ENCODE data around the gene DMRTC1B.
"Not testable (repeated sequence)": the region's sequence is repeated elsewhere in the genome, so short reads cannot be mapped to it uniquely, and the experiment has no call there.

The DMRTC1B gene

GRCh38 chrX:72776653-72777466 is at the start of gene DMRTC1B:
Gene DMRTC1B (plus strand): TSS chrX:72776890. CDS start chrX:72845136, 68,246 bp downstream.
- DNase-seq: not testable (repeated sequence)

DNA sequence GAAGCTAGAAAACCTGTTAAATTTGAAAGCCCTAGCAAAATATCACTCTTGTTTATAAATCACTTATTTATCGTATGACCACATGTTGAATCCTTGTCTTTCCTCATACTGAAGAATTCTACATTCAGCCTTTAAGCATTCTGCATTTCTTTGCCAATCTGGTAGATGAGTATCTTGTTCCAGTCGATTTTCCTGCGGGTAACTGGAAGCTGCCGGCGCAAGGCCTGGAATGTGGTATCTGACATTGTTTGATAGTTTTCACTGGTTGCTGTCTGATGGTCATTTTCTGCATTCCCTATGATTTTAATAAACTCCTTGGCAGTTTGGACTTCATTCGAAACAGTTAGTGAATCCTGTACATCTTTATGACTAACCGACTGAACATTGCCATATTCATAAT is 48.8 kb upstream of the DMRTC1B start:
- no peak for DNase-seq

- not testable (repeated sequence) for DNase-seq
These were observed 43.1 kb upstream of the DMRTC1B start for GRCh38 chrX:72733636-72734035.

DNA sequence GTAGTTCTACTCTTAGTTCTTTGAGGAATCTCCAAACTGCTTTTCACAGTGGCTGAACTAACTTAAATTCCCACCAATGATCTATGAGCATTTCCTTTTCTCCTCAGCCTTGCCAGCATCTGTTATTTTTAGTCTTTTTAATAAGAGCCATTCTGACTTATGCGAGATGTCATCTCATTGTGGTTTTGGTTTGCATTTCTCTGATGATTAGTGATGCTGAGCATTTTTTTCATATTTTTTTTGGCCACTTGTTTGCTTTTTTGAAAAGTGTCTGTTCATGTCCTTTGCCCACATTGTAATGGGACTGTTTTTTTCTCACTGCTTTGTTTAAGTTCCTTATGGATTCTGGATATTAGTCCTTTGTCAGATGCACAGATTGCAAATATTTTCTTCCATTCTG is 41.1 kb upstream of the DMRTC1B start:
- no peak for DNase-seq

DNA sequence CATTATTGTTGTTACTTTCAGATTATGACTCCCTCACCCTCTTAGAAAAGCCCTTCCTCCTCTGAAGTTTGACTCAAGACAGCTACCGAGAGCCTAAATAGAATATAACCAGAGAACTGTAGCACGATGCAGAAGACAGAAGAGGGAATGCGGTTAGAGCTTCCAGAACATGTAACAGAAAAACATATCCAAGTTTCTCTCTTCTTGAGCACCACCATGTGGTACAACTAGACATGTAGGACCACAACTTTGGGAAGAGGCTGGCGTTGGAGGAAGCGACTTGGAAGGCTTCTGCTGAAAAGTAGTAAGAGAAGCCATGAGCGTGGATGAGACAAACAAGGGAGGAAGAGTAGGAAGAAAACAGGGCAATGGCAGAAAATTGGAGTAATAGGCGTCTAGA is 31.1 kb upstream of the DMRTC1B start:
- DNase-seq: not testable (repeated sequence)

GRCh38 chrX:72748545-72748944 is 28.1 kb upstream of the DMRTC1B start:
- not testable (repeated sequence) for DNase-seq

GRCh38 chrX:72760454-72760853 is 16.2 kb upstream of the DMRTC1B start:
- not testable (repeated sequence) for DNase-seq

DNA sequence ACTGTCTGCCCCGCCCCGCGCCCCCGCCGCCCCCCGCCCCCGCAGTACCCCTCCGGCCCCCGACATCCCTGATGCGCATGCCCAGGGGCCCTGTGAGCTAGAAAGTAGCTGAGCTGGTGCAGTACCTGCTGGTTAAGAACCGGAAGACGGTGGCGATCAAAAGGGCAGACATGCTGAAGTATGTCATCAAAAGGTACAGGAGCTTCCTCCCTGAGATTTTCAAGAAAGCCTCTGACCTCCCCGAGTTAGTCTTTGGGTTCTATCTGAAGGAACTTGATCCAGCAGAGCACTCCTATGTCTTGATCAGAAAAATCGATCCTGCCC is 739 bp downstream of the DMRTC1B start:
- not testable (repeated sequence) for DNase-seq

- DNase-seq: not testable (repeated sequence)
These were observed 1.5 kb downstream of the DMRTC1B start for GRCh38 chrX:72778146-72778545.

- not testable (repeated sequence) for DNase-seq
These were observed 5.9 kb downstream of the DMRTC1B start, which contains the start of gene FAM236B for GRCh38 chrX:72782560-72782959. Gene FAM236B (minus strand): TSS chrX:72782660. CDS start chrX:72782560, 100 bp downstream.

DNA sequence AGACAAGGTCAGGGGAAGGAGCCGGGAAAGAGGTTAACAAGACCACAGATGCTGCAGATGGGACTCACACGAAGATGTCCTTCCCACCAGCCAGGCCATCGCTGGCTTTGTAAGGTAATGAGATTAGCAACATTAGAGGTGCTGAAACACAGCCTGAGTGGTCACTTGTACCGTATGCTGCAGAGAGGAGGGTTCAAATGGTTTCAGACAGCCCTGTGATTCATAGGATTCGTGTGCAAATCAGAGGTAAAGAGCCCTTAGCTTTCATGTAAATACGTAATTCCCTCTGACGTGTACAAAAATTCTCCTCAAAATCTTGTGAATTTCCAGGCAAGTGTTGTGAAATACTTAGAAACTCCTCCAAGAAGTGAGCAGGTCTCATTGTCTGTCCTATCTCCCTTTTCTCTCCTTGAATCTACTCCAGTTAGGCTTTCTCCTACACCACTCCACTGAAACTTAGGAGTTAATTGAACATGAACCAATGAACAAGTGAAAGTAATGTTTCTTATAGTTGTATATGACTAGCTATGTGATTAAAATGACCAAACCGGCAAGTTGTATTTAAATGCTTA is 6.8 kb downstream of the DMRTC1B start:
- not testable (repeated sequence) for DNase-seq

DNA sequence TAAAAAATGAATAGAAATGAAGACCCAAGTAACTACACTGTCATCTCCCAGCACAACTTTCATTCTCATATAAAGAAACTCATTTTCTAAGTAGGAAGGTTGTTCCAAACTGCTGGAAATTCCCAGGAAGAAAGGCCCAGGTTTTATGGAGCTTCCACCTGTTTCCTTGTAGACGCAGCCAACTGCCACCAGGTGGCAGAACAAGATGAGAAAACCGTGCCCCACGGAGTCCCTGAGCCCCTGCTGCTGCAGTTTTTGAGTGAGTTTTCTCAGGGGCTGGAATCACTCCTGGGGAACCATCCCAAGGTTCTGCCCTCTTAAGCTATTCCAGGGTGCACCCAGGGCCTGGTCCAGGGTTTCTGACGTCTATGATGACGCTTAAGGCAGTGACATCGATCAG is 7.3 kb downstream of the DMRTC1B start:
- DNase-seq: not testable (repeated sequence)

DNA sequence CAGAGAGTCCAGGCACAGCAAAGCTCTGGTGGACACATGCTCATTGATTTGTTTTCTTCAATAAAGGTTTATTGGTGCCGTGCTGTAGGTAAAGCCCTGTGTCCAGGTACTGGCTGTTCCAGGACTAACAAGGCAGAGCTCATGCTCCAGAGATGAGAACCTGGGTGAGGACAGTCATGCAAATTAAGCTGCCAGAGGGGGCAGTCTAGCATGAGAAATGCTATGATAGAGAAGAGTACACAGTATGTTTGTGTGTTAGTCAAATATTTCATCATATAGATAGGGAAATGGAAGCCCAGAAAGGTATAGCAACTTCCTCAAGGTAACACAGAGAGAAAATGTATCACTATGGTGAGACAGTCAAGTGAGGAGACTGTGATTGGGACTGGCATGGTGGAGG is 11.5 kb downstream of the DMRTC1B start:
- not testable (repeated sequence) for DNase-seq

DNA sequence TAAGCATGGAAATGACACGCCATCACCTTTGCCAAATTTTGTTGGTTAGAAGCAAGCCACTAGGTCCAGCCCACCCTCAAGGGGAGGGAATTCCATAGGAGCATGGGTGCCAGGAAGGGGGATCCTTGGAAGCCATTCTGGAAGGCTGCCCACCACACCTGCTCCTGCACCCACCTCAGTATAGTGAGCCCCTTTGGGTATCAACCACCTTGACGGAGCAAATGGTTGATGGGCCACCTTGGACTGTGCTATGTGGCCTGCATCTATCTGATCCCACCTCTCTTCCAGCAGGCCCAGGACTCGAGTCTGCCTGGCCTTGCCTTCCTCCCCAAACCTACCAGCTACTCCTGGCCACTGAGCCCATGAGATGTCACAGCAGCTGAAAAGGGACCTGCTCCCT is 13.7 kb downstream of the DMRTC1B start:
- DNase-seq: not testable (repeated sequence)

GRCh38 chrX:72808110-72808509 is 31.4 kb downstream of the DMRTC1B start, which contains the start of gene FAM236D:
Gene FAM236D (minus strand): TSS chrX:72808210. CDS start chrX:72808110, 100 bp downstream.
- not testable (repeated sequence) for DNase-seq

DNA sequence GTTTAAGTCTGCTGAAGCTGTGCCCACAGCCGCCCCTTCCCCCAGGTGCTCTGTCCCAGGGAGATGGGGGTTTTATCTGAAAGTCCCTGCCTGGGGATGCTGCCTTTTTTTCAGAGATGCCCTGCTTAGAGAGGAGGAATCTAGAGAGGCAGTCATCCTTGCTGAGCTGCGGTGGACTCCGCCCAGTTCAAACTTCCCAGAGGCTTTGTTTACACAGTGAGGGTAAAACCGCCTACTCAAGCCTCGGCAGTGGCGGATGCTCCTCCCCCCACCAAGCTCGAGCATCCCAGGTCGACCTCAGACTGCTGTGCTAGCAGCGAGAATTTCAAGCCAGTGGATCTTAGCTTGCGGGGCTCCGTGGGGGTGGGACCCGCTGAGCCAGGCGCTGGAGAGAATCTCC is 54.0 kb downstream of the DMRTC1B start:
- DNase-seq: not testable (repeated sequence)

- DNase-seq: not testable (repeated sequence)
These were observed 60.8 kb downstream of the DMRTC1B start for GRCh38 chrX:72837532-72837931.

- not testable (repeated sequence) for DNase-seq
These were observed 106.2 kb downstream of the DMRTC1B start for GRCh38 chrX:72882898-72883297.

GRCh38 chrX:72889740-72890139 is 113.0 kb downstream of the DMRTC1B start:
- DNase-seq: not testable (repeated sequence)

Data from NCI-H82 (cell line).